ENCODE measurements around the gene PDLIM7. TPM values are rescaled to one million over a fixed set of nuclear protein-coding genes. Genes with fewer than 3 reads are reported as not detected.
"Not testable (repeated sequence)": the region's sequence is repeated elsewhere in the genome, so short reads cannot be mapped to it uniquely, and the experiment has no call there.

Gene PDLIM7
- total and polyA plus RNA-seq, 2 of the 4 experiments (the other 2 are of a cell fraction): 70.4 to 534 TPM

DNA sequence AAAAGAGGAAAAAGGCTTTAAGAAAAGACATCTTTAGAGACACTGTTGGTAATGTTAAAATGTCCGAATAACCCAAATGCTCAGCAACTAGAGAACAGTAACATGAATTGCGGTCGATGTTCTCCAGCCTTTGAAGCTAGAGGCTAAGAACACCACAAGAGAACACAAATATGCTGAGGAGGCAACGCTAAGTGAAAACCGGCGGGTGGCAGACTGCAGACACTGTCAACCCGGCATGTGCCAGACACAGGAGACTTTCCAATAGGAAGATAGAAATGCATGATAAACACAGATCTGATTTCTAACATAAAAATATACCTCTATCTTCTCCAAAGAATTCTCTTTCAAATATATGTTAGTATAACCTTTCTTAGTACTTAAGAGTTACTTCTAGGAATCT is 37.7 kb upstream of the PDLIM7 start:
- ATAC-seq (ENCODE audit: low read depth) (no peak), DNase-seq (no peak)
- no peak overlapping the region for H3K18ac ChIP-seq (ENCODE audit: low read depth, low read length)
- H3K27ac ChIP-seq (ENCODE audit: insufficient read depth, low read length): no peak overlapping the region
- no peak overlapping the region for H4K5ac ChIP-seq (ENCODE audit: low read depth, low read length)
- no peak overlapping the region for H2BK5ac ChIP-seq (ENCODE audit: low read depth, low read length, poor library complexity, severe bottlenecking)
- no TSS peak for BruUV-seq (replicated peaks)
- H3K36me3 ChIP-seq (ENCODE audit: control insufficient read depth, insufficient read depth, low read length): peaks cover 68% of the 10 kb centered on the region
- H3K9ac ChIP-seq (ENCODE audit: low read depth, low read length): no peak overlapping the region
- H4K8ac ChIP-seq (ENCODE audit: low read depth in 2 of 2, low read length in 2 of 2): no peak overlapping the region
- no peak overlapping the region for H2BK120ac ChIP-seq (ENCODE audit: low read depth, low read length)
- H3K79me1 ChIP-seq (ENCODE audit: low read depth in 1 of 2, low read length in 2 of 2): peaks cover 47 to 76% of the 10 kb centered on the region in 2 experiments
- no peak overlapping the region for H3K4ac ChIP-seq (ENCODE audit: low read depth, low read length)
- ChIA-PET POLR2A (ENCODE audit: unreplicated experiment) (no interaction called here), CTCF (interaction anchor here (0.6 kb wide), 1 partner anchor 14 kb away, joined by 3 read pairs; no protein-coding TSS in a partner anchor)
- H3K4me2 ChIP-seq (ENCODE audit: low read depth, low read length): no peak overlapping the region
- H3K4me1 ChIP-seq (ENCODE audit: control insufficient read depth, insufficient read depth, low read length): peaks cover 27% of the 10 kb centered on the region
- H4K20me1 ChIP-seq (ENCODE audit: insufficient read depth, low read length): peaks cover 32% of the 10 kb centered on the region
- no peak overlapping the region for H3K14ac ChIP-seq (replicated peaks; ENCODE audit: low read depth, low read length)
- TF ChIP-seq MXI1 (IDR thresholded peaks at IDR 0.05; ENCODE audit: borderline replicate concordance, low read depth, low read length): no peak
- no peak for TF ChIP-seq CHD1 (IDR thresholded peaks at IDR 0.05; ENCODE audit: low read depth, low read length)
- no peak for TF ChIP-seq RFX5 (IDR thresholded peaks at IDR 0.05; ENCODE audit: low read depth, low read length)
- H3K9me3 ChIP-seq (ENCODE audit: control insufficient read depth, insufficient read depth, low read length): no peaks in the 10 kb centered on the region
- in situ Hi-C loops (cut with MboI; ENCODE audit: low sequenced_read_pairs) (no loop called here), intact Hi-C loops (cut with micrococcal nuclease) (no loop called here), dilution Hi-C loops (cut with HindIII; ENCODE audit: low sequenced_read_pairs, unreplicated experiment) (no loop called here)
- H4K91ac ChIP-seq (ENCODE audit: insufficient read depth, low read depth, low read length): no peak overlapping the region
- H3K27me3 ChIP-seq (ENCODE audit: control insufficient read depth, insufficient read depth, low read length): no peaks in the 10 kb centered on the region
- H2AFZ ChIP-seq (replicated peaks; ENCODE audit: low read length, poor library complexity): no peak overlapping the region
- H2AK5ac ChIP-seq (ENCODE audit: low read depth, low read length): no peak overlapping the region
- H3K23ac ChIP-seq (ENCODE audit: low read depth, low read length): no peak overlapping the region
- H2BK15ac ChIP-seq (ENCODE audit: low read depth, low read length): no peak overlapping the region
- no peak overlapping the region for H2AK9ac ChIP-seq (replicated peaks; ENCODE audit: low read depth, low read length, poor library complexity)
- no peak overlapping the region for H3K4me3 ChIP-seq (ENCODE audit: insufficient read depth, low read depth, low read length)
- peaks cover 26% of the 10 kb centered on the region for H3K9me1 ChIP-seq (ENCODE audit: insufficient read depth, low read length)
- no peak overlapping the region for H3K56ac ChIP-seq (ENCODE audit: extremely low read depth, insufficient read depth, low read length)
- 100% methylated on average over 1 of the region's 7 CpGs; no CpG with 5 or more reads in 1 of the 2 experiments for WGBS, 2 experiments (ENCODE audit: extremely low coverage in 2 of 2, insufficient read length in 1 of 2)
- no peak overlapping the region for H2BK20ac ChIP-seq (ENCODE audit: low read depth, low read length)

DNA sequence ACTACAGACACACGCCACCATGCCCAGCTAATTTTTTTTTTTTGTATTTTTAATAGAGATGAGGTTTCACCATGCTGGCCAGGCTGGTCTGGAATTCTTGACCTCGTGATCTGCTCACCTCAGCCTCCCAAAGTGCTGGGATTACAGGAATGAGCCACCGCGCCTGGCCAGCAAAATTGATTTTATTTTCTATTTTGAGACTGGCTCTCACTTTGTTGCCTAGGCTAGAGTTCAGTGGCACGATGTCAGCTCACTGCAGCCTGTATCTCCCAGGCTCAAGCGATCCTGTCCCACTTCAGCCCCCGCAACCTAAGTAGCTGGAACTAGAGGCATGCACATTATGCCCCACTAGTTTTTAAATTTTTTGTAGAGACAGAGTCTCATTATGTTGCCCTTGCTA is 37.0 kb upstream of the PDLIM7 start:
- in situ Hi-C loops (cut with MboI; ENCODE audit: low sequenced_read_pairs); H3K23ac ChIP-seq (ENCODE audit: low read depth, low read length); H3K4ac ChIP-seq (ENCODE audit: low read depth, low read length); POLR2A ChIA-PET (ENCODE audit: unreplicated experiment); H3K56ac ChIP-seq (ENCODE audit: extremely low read depth, insufficient read depth, low read length); H2BK120ac ChIP-seq (ENCODE audit: low read depth, low read length); H2AK9ac ChIP-seq (replicated peaks; ENCODE audit: low read depth, low read length, poor library complexity); dilution Hi-C loops (cut with HindIII; ENCODE audit: low sequenced_read_pairs, unreplicated experiment); H3K14ac ChIP-seq (replicated peaks; ENCODE audit: low read depth, low read length); BruUV-seq (replicated peaks); H3K9ac ChIP-seq (ENCODE audit: low read depth, low read length); H2BK20ac ChIP-seq (ENCODE audit: low read depth, low read length); H2AK5ac ChIP-seq (ENCODE audit: low read depth, low read length); H4K8ac ChIP-seq (ENCODE audit: low read depth in 2 of 2, low read length in 2 of 2); ATAC-seq (ENCODE audit: low read depth); H4K5ac ChIP-seq (ENCODE audit: low read depth, low read length); H3K9me3 ChIP-seq (ENCODE audit: control insufficient read depth, insufficient read depth, low read length); H3K27me3 ChIP-seq (ENCODE audit: control insufficient read depth, insufficient read depth, low read length); intact Hi-C loops (cut with micrococcal nuclease); H3K18ac ChIP-seq (ENCODE audit: low read depth, low read length); H3K27ac ChIP-seq (ENCODE audit: insufficient read depth, low read length); H2AFZ ChIP-seq (replicated peaks; ENCODE audit: low read length, poor library complexity); DNase-seq; H4K91ac ChIP-seq (ENCODE audit: insufficient read depth, low read depth, low read length); H3K4me3 ChIP-seq (ENCODE audit: insufficient read depth, low read depth, low read length); H2BK5ac ChIP-seq (ENCODE audit: low read depth, low read length, poor library complexity, severe bottlenecking); H3K4me2 ChIP-seq (ENCODE audit: low read depth, low read length); H2BK15ac ChIP-seq (ENCODE audit: low read depth, low read length): not testable (repeated sequence)
- Histone ChIP-seq H4K20me1 (ENCODE audit: insufficient read depth, low read length) (peaks cover 32% of the 10 kb centered on the region), H3K9me1 (ENCODE audit: insufficient read depth, low read length) (peaks cover 23% of the 10 kb centered on the region), H3K36me3 (ENCODE audit: control insufficient read depth, insufficient read depth, low read length) (peaks cover 75% of the 10 kb centered on the region), H3K4me1 (ENCODE audit: control insufficient read depth, insufficient read depth, low read length) (peaks cover 24% of the 10 kb centered on the region), H3K79me1 (ENCODE audit: low read depth in 1 of 2, low read length in 2 of 2) (peaks cover 50 to 78% of the 10 kb centered on the region in 2 experiments)
- WGBS, 2 experiments (ENCODE audit: extremely low coverage in 2 of 2, insufficient read length in 1 of 2): no CpG with 5 or more reads among the region's 7 CpGs
- CTCF ChIA-PET: interaction anchor here (0.6 kb wide), 1 partner anchor 13 kb away, joined by 3 read pairs; no protein-coding TSS in a partner anchor

Data from IMR-90 (cell line).